Kidney tubule cell (primary cell): ENCODE results near the gene C3orf70.
"Not testable (repeated sequence)": the region's sequence is repeated elsewhere in the genome, so short reads cannot be mapped to it uniquely, and the experiment has no call there.

ENCODE experiments used
- DNase-seq: peaks from one replicate; pipeline ENCODE4 v3.0.0-alpha.2; 2018; ENCODE audit warnings: low spot score

Gene C3orf70

GRCh38 chr3:185151101-185151963 is 1.5 kb downstream of the C3orf70 start:
- no peak for DNase-seq

GRCh38 chr3:185150561-185150960 is 2.3 kb downstream of the C3orf70 start:
- no peak for DNase-seq

GRCh38 chr3:185149591-185149990 is 3.3 kb downstream of the C3orf70 start:
- no peak for DNase-seq

- no peak for DNase-seq
These were observed 7.3 kb downstream of the C3orf70 start for GRCh38 chr3:185145511-185145910.

- no peak for DNase-seq
These were observed 8.1 kb downstream of the C3orf70 start for GRCh38 chr3:185144784-185145183.

- no peak for DNase-seq
These were observed 15.0 kb downstream of the C3orf70 start for GRCh38 chr3:185137821-185138220.

GRCh38 chr3:185134509-185134908 is 18.4 kb downstream of the C3orf70 start:
- DNase-seq, result no peak

GRCh38 chr3:185131602-185132256 is 21.1 kb downstream of the C3orf70 start:
- no peak for DNase-seq

GRCh38 chr3:185129083-185129482 is 23.8 kb downstream of the C3orf70 start:
- DNase-seq, result no peak

GRCh38 chr3:185126201-185126600 is 26.7 kb downstream of the C3orf70 start:
- no peak for DNase-seq

GRCh38 chr3:185120126-185120525 is 32.7 kb downstream of the C3orf70 start:
- no peak for DNase-seq

GRCh38 chr3:185115371-185115770 is 37.5 kb downstream of the C3orf70 start:
- no peak for DNase-seq

- DNase-seq, result no peak
These were observed 38.1 kb downstream of the C3orf70 start for GRCh38 chr3:185114756-185115155.

GRCh38 chr3:185112186-185112585 is 40.7 kb downstream of the C3orf70 start:
- no peak for DNase-seq

- DNase-seq, result not testable (repeated sequence)
These were observed 43.8 kb downstream of the C3orf70 start for GRCh38 chr3:185109012-185109411.

- not testable (repeated sequence) for DNase-seq
These were observed 46.5 kb downstream of the C3orf70 start for GRCh38 chr3:185106256-185106890.

- DNase-seq, result no peak
These were observed 49.3 kb downstream of the C3orf70 start for GRCh38 chr3:185103359-185104127.

GRCh38 chr3:185094697-185095096 is 58.2 kb downstream of the C3orf70 start:
- DNase-seq, result no peak

- DNase-seq, result no peak
These were observed 59.7 kb downstream of the C3orf70 start for GRCh38 chr3:185093116-185093515.

- DNase-seq, result no peak
These were observed 62.0 kb downstream of the C3orf70 start for GRCh38 chr3:185090811-185091210.

- DNase-seq, result no peak
These were observed 63.1 kb downstream of the C3orf70 start for GRCh38 chr3:185089751-185090150.

GRCh38 chr3:185089343-185089742 is 63.5 kb downstream of the C3orf70 start:
- DNase-seq, result peak; percentile 56
